HEK293 (cell line): ENCODE results near the gene ANKRD65.

Experiments
- HOXC10 ChIP-seq: sonication (generic); formaldehyde crosslinking; IDR thresholded peaks from 2 replicates; pipeline ENCODE4 v1.8.1; 2023; ENCODE audit warnings: mild to moderate bottlenecking, missing genetic modification reagents
- KLF1 ChIP-seq: fragments of 450-650 bp; formaldehyde crosslinking; IDR thresholded peaks from 2 replicates; pipeline ENCODE4 v1.5.1; 2016; ENCODE audit warnings: missing biosample characterization, missing genetic modification characterization
- KLF7 ChIP-seq: fragments of 450-650 bp; formaldehyde crosslinking; IDR thresholded peaks from 2 replicates; pipeline ENCODE4 v1.5.1; 2016; ENCODE audit warnings: missing biosample characterization, missing genetic modification characterization, borderline replicate concordance
- OSR2 ChIP-seq: fragments of 450-650 bp; formaldehyde crosslinking; IDR thresholded peaks from 2 replicates; pipeline ENCODE4 v1.5.1; 2016; ENCODE audit warnings: missing biosample characterization, missing genetic modification characterization
- PRDM6 ChIP-seq: fragments of 450-650 bp; formaldehyde crosslinking; IDR thresholded peaks from 2 replicates; pipeline ENCODE4 v1.5.1; 2017; ENCODE audit warnings: missing biosample characterization, missing genetic modification characterization
- REPIN1 ChIP-seq: fragments of 450-650 bp; formaldehyde crosslinking; IDR thresholded peaks from 2 replicates; pipeline ENCODE4 v1.5.1; 2017; ENCODE audit warnings: missing biosample characterization, missing genetic modification characterization, low read depth
- SP3 ChIP-seq: fragments of 450-650 bp; formaldehyde crosslinking; IDR thresholded peaks from 2 replicates; pipeline ENCODE4 v1.5.1; 2016; ENCODE audit warnings: missing biosample characterization, missing genetic modification characterization
- YY2 ChIP-seq: fragments of 450-650 bp; formaldehyde crosslinking; IDR thresholded peaks from 2 replicates; pipeline ENCODE4 v1.5.1; 2016; ENCODE audit warnings: missing biosample characterization, missing genetic modification characterization
- ZNF184 ChIP-seq: fragments of 450-650 bp; IDR thresholded peaks from 2 replicates; pipeline ENCODE4 v1.5.1; 2018; ENCODE audit warnings: missing biosample characterization, mild to moderate bottlenecking, missing genetic modification characterization
- ZNF2 ChIP-seq: fragments of 450-650 bp; formaldehyde crosslinking; IDR thresholded peaks from 2 replicates; pipeline ENCODE4 v1.5.1; 2016; ENCODE audit warnings: missing biosample characterization, missing genetic modification characterization
- ZNF223 ChIP-seq: fragments of 450-650 bp; formaldehyde crosslinking; IDR thresholded peaks from 2 replicates; pipeline ENCODE4 v1.5.1; 2016; ENCODE audit warnings: missing biosample characterization, missing genetic modification characterization
- ZNF280C ChIP-seq: fragments of 450-650 bp; formaldehyde crosslinking; IDR thresholded peaks from 2 replicates; pipeline ENCODE4 v1.5.1; 2016; ENCODE audit warnings: missing biosample characterization, missing genetic modification characterization
- ZNF280D ChIP-seq: fragments of 450-650 bp; formaldehyde crosslinking; IDR thresholded peaks from 2 replicates; pipeline ENCODE4 v1.5.1; 2016; ENCODE audit warnings: missing biosample characterization, missing genetic modification characterization
- ZNF362 ChIP-seq: fragments of 450-650 bp; formaldehyde crosslinking; IDR thresholded peaks from 2 replicates; pipeline ENCODE4 v1.5.1; 2016; ENCODE audit warnings: missing biosample characterization, missing genetic modification characterization
- ZNF48 ChIP-seq: fragments of 450-650 bp; formaldehyde crosslinking; IDR thresholded peaks from 2 replicates; pipeline ENCODE4 v1.5.1; 2016; ENCODE audit warnings: missing biosample characterization, missing genetic modification characterization
- ZNF521 ChIP-seq: fragments of 450-650 bp; formaldehyde crosslinking; IDR thresholded peaks from 2 replicates; pipeline ENCODE4 v1.5.1; 2017; ENCODE audit warnings: missing biosample characterization, mild to moderate bottlenecking, missing genetic modification characterization
- ZNF529 ChIP-seq: fragments of 450-650 bp; formaldehyde crosslinking; IDR thresholded peaks from 2 replicates; pipeline ENCODE4 v1.5.1; 2017; ENCODE audit warnings: missing genetic modification characterization, missing biosample characterization; ENCODE audit not compliant: insufficient replicate concordance
- ZNF530 ChIP-seq: fragments of 450-650 bp; formaldehyde crosslinking; IDR thresholded peaks from 2 replicates; pipeline ENCODE4 v1.5.1; 2016; ENCODE audit warnings: low read depth, missing biosample characterization, missing genetic modification characterization
- ZNF555 ChIP-seq: fragments of 450-650 bp; formaldehyde crosslinking; conservative IDR thresholded peaks from 2 replicates; pipeline ENCODE4 v1.5.1; 2017; ENCODE audit warnings: missing biosample characterization, mild to moderate bottlenecking, missing genetic modification characterization, inconsistent platforms
- ZNF558 ChIP-seq: fragments of 450-650 bp; formaldehyde crosslinking; IDR thresholded peaks from 2 replicates; pipeline ENCODE4 v1.5.1; 2016; ENCODE audit warnings: missing biosample characterization, missing genetic modification characterization
- ZNF596 ChIP-seq: fragments of 450-650 bp; IDR thresholded peaks from 2 replicates; pipeline ENCODE4 v1.5.0; 2018; ENCODE audit warnings: missing biosample characterization, mild to moderate bottlenecking, missing genetic modification characterization, moderate library complexity
- ZNF658 ChIP-seq: fragments of 450-650 bp; formaldehyde crosslinking; IDR thresholded peaks from 2 replicates; pipeline ENCODE4; 2016; ENCODE audit warnings: missing biosample characterization, missing genetic modification characterization
- ZNF660 ChIP-seq: fragments of 450-650 bp; IDR thresholded peaks from 2 replicates; pipeline ENCODE4 v1.5.1; 2018; ENCODE audit warnings: missing biosample characterization, mild to moderate bottlenecking, missing genetic modification characterization
- ZNF701 ChIP-seq: fragments of 450-650 bp; formaldehyde crosslinking; IDR thresholded peaks from 2 replicates; pipeline ENCODE4 v1.5.1; 2016; ENCODE audit warnings: missing biosample characterization, missing genetic modification characterization
- ZNF768 ChIP-seq: fragments of 450-650 bp; formaldehyde crosslinking; IDR thresholded peaks from 2 replicates; pipeline ENCODE4 v1.5.1; 2018; ENCODE audit warnings: missing biosample characterization, mild to moderate bottlenecking, missing genetic modification characterization
- ZNF792 ChIP-seq: fragments of 450-650 bp; formaldehyde crosslinking; IDR thresholded peaks from 2 replicates; pipeline ENCODE4 v1.5.1; 2016; ENCODE audit warnings: missing biosample characterization, missing genetic modification characterization
- TF ChIP-seq, protein P1 (sequence below): fragments of 450-650 bp; formaldehyde crosslinking; IDR thresholded peaks from 2 replicates; pipeline ENCODE4 v1.5.1; 2016; ENCODE audit warnings: missing biosample characterization, missing genetic modification characterization, low read depth

The ANKRD65 gene

DNA sequence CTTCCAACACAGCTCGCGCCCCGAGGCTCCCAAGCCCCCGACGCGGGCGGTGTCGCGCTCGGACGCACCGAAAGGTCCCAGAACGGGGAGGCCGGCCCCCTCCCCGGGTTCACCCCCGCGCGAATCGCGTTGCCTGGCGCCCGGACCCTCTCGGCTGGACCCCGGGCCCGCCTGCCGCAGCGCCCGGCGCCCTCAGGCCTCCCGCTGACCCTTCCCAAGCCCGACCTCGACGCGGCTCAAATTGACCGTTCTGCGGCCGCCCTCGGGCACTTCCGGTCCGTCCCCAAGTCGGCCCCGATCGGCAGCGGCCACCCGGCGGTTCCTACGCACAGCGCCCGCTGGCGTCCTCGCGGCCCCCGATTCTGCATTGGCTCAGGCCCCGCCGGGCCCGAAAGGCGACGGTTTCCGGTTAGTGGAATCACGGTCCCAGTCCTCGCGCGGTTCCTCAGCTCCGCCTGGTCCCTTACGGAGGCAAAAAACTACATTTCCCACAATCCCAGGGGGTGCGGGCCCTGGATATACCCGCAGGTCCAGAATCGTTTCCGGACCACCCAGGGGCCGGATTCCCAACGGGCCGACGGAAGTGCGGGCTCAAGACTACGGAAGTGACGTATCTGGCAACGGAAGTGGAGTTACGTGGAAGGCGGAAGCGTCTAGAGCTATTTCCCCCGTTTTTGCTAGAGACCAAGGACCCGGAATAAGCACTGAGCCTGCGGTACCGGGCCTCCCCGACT is 46.0 kb downstream of the ANKRD65 start, which contains the start of gene AURKAIP1 (continued):
- TF ChIP-seq ZNF280C, result no peak
- peak; percentile 97 for TF ChIP-seq REPIN1 (tag by site-specific recombination)
- TF ChIP-seq HOXC10 (CRISPR knock-in tag), result 0 out of 2 replicates have a peak, but pooled peaks have one; percentile 86
- TF ChIP-seq ZNF223 (tag by site-specific recombination), result no peak
- no peak for TF ChIP-seq ZNF280D (tag by site-specific recombination)
- TF ChIP-seq OSR2 (tag by site-specific recombination), result peak; percentile 62
- TF ChIP-seq KLF7 (tag by site-specific recombination), result peak; percentile 71; the same call in 1 of the 2 replicates
- TF ChIP-seq ZNF521 (tag by site-specific recombination), result no peak
- TF ChIP-seq ZNF362, result no peak
- no peak for TF ChIP-seq ZNF48 (tag by site-specific recombination)
- TF ChIP-seq ZNF768, result peak; percentile 74; the same call in 1 of the 2 replicates
- 0 out of 2 replicates have a peak, but pooled peaks have one; percentile 65 for TF ChIP-seq ZNF658 (tag by site-specific recombination)
- no peak for TF ChIP-seq ZNF555 (tag by site-specific recombination)
- no peak for TF ChIP-seq PRDM6 (tag by site-specific recombination)
- TF ChIP-seq ZNF2 (tag by site-specific recombination), result peak; percentile 100
- TF ChIP-seq ZNF530 (tag by site-specific recombination), result no peak
- no peak for TF ChIP-seq ZNF529
- TF ChIP-seq, protein P1, sequence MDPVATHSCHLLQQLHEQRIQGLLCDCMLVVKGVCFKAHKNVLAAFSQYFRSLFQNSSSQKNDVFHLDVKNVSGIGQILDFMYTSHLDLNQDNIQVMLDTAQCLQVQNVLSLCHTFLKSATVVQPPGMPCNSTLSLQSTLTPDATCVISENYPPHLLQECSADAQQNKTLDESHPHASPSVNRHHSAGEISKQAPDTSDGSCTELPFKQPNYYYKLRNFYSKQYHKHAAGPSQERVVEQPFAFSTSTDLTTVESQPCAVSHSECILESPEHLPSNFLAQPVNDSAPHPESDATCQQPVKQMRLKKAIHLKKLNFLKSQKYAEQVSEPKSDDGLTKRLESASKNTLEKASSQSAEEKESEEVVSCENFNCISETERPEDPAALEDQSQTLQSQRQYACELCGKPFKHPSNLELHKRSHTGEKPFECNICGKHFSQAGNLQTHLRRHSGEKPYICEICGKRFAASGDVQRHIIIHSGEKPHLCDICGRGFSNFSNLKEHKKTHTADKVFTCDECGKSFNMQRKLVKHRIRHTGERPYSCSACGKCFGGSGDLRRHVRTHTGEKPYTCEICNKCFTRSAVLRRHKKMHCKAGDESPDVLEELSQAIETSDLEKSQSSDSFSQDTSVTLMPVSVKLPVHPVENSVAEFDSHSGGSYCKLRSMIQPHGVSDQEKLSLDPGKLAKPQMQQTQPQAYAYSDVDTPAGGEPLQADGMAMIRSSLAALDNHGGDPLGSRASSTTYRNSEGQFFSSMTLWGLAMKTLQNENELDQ (tag by site-specific recombination), result no peak
- TF ChIP-seq ZNF792 (tag by site-specific recombination), result no peak; the same call in 1 of the 2 replicates
- peak; percentile 90 for TF ChIP-seq SP3
- peak; percentile 95 for TF ChIP-seq ZNF184 (tag by site-specific recombination)
- peak; percentile 100 for TF ChIP-seq ZNF660
- peak; percentile 85 for TF ChIP-seq KLF1 (tag by site-specific recombination)
- TF ChIP-seq YY2, result peak; percentile 85
- TF ChIP-seq ZNF558, result peak; percentile 60; the same call in 1 of the 2 replicates
- TF ChIP-seq ZNF596, result no peak
- no peak for TF ChIP-seq ZNF701 (tag by site-specific recombination)
